Activated CD4-positive, alpha-beta T cell treated with anti-CD3 and anti-CD28 coated beads, Interleukin-2, amount 50 U/mL, for 24 hours (primary cell): ENCODE data around the gene ZNF333.
"Not testable (repeated sequence)": the region's sequence is repeated elsewhere in the genome, so short reads cannot be mapped to it uniquely, and the experiment has no call there.

Source experiments
- DNase-seq, 2 donors: peaks; one replicate each; pipeline ENCODE4 v3.0.0-alpha.2; 2020; ENCODE audit warnings: low read depth in 1 of 2, low spot score in 1 of 2

ZNF333 gene

GRCh38 chr19:14695471-14695870 is 5.6 kb downstream of the ZNF333 start:
- no peak for DNase-seq

GRCh38 chr19:14699641-14700040 is 9.8 kb downstream of the ZNF333 start:
- DNase-seq, result no peak

DNA sequence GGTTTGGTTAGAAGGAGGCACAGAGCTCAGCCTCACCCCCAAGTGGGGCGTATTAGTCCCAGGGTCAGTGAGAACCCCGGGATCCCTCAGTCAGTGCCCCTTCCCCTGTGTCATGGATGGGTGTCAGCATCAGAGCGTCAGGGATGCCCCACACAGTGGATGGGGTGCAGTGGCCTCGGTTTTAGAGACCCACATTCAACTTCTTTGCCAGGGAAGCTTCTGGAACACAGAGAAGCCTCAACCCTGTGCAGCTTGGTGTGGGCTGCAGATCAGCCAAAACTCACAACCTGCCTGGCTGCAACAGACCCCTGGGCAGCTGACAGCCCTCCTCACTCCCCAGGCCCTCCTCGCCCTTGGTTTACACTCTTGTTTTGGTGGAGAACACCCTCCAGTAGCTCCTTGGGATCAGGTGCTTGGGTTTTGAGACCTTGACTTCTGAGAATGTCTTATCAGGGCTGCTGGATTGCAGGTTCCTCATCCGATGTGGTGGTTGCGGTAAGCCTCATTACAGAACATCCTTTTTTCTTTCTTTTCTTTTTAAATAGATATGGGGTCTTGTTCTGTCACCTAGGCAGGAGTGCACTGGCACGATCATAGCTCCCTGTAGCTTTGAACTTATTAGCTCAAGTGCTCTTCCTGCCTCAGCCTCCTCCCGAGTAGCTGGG is 11.0 kb downstream of the ZNF333 start:
- no peak for DNase-seq

- DNase-seq, result no peak
Measured at GRCh38 chr19:14703833-14704232, 14.0 kb downstream of the ZNF333 start.

DNA sequence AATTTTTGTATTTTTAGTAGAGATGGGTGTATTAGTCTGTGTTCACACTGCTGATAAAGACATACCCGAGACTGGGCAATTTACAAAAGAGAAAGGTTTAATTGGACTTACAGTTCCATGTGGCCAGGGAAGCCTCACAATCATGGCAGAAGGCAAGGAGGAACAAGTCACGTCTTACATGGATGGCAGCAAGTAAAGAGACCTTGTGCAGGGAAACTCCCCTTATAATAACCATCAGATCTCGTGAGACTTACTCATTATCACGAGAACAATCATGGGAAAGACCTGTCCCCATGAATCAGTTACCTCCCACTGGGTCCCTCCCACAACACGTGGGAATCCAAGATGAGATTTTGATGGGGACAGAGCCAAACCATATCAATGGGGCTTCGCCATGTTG is 14.6 kb downstream of the ZNF333 start:
- DNase-seq, result no peak

DNA sequence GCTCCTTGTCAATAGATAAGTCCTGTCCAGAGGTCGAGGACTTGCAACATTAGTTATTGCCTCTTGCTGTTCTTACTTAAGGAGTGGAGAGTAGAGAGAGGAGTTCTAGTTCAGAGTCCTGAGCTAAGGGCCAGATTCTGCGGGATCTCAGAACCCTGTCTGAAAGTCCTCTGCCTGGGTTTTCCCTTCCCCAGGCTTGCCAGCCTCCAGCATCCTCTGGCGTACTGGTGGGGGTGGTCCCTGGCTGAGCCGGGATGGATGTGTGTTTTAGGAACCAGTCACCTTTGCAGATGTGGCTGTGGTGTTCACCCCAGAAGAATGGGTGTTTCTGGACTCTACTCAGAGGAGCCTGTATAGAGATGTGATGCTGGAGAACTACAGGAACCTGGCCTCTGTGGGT is 26.0 kb downstream of the ZNF333 start:
- no peak for DNase-seq

DNA sequence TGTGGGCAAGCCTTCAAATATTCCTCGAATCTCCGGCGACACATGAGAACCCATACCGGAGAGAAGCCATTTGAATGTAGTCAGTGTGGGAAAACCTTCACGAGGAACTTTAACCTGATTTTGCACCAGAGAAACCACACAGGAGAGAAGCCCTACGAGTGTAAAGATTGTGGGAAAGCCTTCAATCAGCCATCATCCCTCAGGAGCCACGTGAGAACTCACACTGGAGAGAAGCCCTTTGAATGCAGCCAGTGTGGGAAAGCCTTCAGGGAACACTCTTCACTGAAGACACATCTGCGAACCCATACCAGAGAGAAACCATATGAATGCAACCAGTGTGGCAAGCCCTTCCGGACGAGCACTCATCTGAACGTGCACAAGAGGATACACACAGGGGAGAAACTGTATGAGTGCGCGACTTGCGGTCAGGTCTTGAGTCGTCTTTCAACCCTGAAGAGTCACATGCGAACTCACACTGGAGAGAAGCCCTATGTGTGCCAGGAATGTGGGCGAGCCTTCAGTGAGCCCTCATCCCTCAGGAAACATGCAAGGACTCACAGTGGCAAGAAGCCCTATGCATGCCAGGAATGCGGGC is 28.8 kb downstream of the ZNF333 start:
- DNase-seq, result no peak

GRCh38 chr19:14719162-14719561 is 29.3 kb downstream of the ZNF333 start:
- no peak for DNase-seq

DNA sequence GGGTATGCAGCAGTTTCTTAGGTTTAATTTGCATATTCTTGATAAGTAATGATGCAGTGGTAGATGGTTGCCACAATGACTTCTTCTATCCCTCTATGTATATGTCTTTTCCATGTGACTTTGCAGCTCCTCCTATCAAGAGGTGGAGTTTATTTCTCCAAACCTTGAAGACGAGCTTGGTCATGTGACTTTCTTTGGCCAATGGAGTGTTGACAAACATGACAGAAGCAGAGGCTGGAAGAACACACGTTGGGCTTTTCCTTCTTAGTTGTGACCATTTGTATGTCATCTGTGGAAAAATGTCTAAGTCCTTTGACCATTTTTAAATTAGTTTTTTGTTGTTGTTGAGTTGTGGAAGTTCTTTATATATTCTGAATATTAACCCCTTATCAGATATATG is 32.3 kb downstream of the ZNF333 start:
- DNase-seq, result no peak

DNA sequence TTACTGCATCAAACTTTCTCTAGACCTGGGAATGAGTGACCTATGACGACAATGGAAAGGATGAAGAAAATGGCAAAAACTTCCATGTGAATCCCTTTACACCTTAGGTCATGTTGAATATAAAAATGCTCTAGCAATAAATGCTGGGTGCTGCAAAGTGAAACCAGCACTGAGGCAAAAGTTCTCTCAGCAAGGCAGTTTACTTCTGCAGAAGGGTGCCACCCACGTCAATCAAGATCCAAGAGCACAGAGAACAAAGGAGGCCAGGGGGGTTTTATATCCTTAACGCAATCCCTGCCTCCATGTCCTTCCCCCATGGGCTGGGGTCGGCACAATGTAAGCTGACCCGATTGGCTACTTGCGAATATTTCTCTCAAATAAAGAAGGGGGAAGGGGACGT is 38.7 kb downstream of the ZNF333 start:
- no peak for DNase-seq

- DNase-seq, result no peak
Measured at GRCh38 chr19:14731200-14731599, 41.4 kb downstream of the ZNF333 start.

DNA sequence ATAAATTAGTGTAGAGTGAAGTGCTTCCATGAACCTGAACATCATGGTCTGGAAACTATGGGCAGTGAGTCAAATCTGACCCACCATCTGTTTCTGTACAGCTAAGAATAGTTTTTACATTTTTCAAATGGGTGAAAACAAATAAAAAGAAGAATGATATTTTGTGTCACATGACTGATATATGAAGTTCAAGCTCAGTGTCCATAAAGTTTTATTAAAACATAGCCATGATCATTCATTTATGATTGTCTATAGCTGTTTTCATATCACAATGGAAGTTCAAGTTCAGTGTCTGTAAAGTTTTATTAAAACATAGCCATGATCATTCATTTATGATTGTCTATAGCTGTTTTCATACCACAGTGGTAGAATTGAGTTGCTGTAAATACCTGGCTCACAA is 42.7 kb downstream of the ZNF333 start:
- no peak for DNase-seq

DNA sequence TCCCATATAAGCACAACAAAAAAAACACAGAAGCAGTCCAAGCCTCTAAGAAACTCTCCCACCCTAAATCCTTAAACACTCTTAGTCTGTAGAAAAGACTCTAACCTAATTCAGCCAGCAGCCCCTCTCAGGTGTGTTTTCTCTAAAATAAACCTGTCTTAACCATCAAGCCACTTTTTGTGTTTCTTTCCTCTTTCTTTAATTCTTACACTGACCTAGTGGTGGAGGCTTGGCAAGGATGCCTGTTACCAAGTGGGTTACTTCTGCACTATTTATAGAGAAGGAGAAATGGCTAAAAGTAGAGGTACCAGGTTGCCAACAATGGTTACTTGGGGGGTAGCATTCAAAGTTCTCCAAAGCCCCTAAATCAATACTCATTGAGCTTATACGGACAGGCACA is 43.7 kb downstream of the ZNF333 start:
- DNase-seq, result no peak

- no peak for DNase-seq
Measured at GRCh38 chr19:14735915-14736314, 46.1 kb downstream of the ZNF333 start.

DNA sequence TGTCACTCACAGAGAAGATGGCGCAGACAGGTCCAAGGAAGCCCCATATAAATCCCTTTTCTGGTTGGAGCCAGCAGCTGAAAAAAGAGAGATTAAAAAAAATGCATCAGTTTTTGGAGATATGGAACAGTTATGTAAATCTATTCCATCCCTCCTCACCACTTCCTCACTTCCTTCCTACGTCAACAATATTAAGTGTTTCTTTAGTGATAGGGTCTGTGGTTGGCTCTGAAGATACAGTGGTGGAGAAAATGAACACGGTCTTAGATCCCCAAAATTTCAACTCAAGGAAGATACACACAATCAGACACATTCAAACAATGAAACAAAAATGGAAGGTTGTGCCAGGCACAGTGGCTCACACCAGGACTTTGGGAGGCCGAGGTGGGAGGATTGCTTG is 57.0 kb downstream of the ZNF333 start:
- no peak for DNase-seq

- DNase-seq, result no peak
Measured at GRCh38 chr19:14748601-14749000, 58.8 kb downstream of the ZNF333 start.

GRCh38 chr19:14758816-14759215 is 69.0 kb downstream of the ZNF333 start:
- no peak for DNase-seq

DNA sequence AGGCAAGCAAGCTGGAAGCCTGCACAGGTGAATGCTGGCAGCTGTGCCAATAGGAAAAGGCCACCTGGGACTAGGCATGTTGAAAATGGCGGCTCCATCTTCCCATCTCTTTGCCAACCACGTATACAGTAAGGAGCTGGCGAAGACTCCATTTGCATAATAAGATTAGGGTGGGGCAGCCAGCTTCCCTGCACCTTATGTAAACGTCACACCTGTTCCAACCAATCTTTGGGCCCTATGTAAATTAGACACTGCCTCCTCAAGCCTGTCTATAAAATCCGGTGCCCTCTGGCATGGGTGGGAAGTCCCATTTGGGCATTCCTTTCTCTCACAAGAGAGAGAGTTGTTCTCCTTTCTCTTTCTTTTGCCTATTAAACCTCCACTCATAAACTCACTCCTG is 71.8 kb downstream of the ZNF333 start:
- DNase-seq, result no peak

DNA sequence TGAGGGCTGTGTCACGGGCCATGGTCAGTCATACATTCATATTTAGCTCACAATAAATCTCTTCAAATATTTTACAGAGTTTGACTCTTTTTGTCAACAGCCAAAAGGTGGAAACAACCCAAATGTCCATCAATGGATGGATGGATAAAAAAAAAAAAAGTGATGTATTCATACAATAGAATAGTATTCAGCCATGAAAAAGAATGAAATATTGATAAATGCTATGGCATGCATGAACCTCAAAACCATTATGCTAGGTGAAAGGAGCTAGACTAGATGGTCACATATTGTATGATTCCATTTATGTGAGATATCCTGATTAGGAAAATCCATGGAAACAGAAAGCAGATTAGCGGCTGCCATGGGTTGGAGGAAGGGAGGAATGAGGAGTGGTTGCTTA is 72.3 kb downstream of the ZNF333 start:
- DNase-seq, result no peak

DNA sequence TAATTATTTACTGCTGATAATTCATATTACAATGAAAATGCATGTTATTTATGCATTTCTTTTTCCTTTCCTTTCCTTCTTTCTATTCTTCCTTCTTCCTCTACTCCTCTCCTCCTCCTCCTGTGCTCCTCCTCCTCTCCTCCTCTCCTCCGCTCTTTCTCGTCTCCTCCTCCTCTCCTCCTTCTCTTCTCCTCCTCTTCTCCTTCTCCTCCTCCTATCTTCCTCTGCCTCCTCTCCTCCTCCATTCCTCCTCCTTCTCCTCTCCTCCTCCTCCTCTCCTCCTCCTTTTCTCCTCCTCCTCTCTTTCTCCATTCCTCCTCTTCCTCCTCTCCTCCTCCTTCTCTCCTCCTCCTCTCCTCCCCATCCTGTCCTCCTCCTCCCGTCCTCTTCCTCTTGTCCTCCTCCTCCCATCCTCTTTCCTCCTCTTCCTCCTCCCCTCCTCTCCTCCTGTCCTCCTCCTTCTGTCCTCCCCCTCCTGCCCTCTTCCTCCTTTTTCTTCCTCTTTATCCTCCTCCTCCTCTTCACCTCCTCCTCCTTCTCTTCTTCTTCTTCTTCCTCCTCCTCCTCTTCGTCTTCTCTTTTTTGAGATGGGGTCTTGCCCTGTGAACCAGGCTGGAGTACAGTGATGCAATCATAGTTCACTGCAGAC is 73.8 kb downstream of the ZNF333 start:
- no peak for DNase-seq

DNA sequence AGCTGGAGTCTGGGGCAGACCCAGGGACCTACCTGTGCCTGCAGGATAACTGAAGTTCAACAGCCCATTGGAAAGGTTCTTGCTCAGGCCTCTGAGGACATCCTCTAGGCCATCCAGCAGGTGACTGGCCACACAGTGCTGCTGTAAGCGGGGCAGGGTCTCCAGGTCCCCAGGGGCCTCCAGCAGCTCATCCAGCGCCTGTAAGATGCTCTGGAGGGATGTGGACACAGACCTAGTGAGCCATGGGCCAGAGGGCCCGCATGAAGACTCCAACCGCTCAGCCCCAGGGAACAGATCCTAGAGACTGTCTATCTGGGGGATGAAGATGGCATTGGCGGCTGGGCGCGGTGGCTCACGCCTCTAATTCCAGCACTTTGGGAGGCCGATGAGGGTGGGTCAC is 74.6 kb downstream of the ZNF333 start:
- DNase-seq, result no peak

DNA sequence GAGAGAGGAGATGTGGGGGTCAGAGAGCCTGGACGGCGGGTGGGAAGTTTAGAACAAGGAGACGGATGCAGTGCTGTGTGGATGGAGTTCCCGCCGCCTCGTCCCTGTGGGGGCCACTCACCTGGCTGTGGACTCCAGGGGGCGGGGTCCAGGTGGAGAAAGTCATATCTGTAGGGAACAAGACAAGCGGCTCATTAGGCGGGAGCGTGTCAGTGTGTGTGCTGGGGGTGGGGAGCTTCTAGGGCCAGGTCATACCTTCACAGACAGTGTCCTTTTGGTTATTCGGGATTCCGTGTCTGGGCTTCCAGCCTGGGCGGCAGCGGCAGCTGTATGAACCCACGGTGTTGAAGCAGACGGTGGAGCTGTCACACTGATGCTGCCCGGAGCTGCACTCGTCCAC is 75.6 kb downstream of the ZNF333 start:
- not testable (repeated sequence) for DNase-seq

- DNase-seq, result not testable (repeated sequence)
Measured at GRCh38 chr19:14765841-14766240, 76.0 kb downstream of the ZNF333 start.
